ENCODE results near the gene ASCL4. TPM values are rescaled to one million over a fixed set of nuclear protein-coding genes. Genes with fewer than 3 reads are reported as not detected.

Gene ASCL4
- total RNA-seq, 1 experiment from 2014 or later = not detected

GRCh38 chr12:107778383-107779025 is 4.0 kb downstream of the ASCL4 start:
- BruUV-seq (replicated peaks) = no TSS peak
- Histone ChIP-seq H3K4me3 (ENCODE audit: low read depth in 2 of 2, low read length in 2 of 2) (no peak overlapping the region), H3K27ac (ENCODE audit: low read length) (no peak overlapping the region), H3K36me3 (ENCODE audit: control insufficient read depth, insufficient read depth, low read length) (no peaks in the 10 kb centered on the region), H3K27me3 (ENCODE audit: control insufficient read depth, insufficient read depth, low read length) (peaks cover 14% of the 10 kb centered on the region), H3K9me3 (ENCODE audit: control insufficient read depth, insufficient read depth, low read depth, low read length) (no peaks in the 10 kb centered on the region), H3K4me1 (ENCODE audit: control insufficient read depth, insufficient read depth, low read length) (no peaks in the 10 kb centered on the region)
- intact Hi-C loops (cut with micrococcal nuclease; ENCODE audit: unreplicated experiment) (no loop called here), in situ Hi-C loops (cut with HindIII; ENCODE audit: low pct_unique_long_range_greater_than_20kb, low sequenced_read_pairs) (no loop called here)
- ChIA-PET CTCF (no interaction called here), POLR2A (interaction anchor here (0.6 kb wide), 1 partner anchor 150 kb away, joined by 3 read pairs; no protein-coding TSS in a partner anchor)
- no peak for ATAC-seq
- TF ChIP-seq POLR2AphosphoS5 (IDR thresholded peaks at IDR 0.05; ENCODE audit: low read depth, low read length) = no peak
- no peak for TF ChIP-seq REST (IDR thresholded peaks at IDR 0.05; ENCODE audit: insufficient read depth in 1 of 2, low read depth in 2 of 2, low read length in 1 of 2)
- TF ChIP-seq TCF7L2 (IDR thresholded peaks at IDR 0.05; ENCODE audit: low read depth, low read length) = no peak
- TF ChIP-seq CTCF (IDR thresholded peaks at IDR 0.05) = no peak
- DNase-seq (ENCODE audit: low read depth, low spot score) = no peak

GRCh38 chr12:107779077-107779831 is 4.8 kb downstream of the ASCL4 start:
- no peak for DNase-seq (ENCODE audit: low read depth, low spot score)
- no peak for ATAC-seq
- no peaks in the 10 kb centered on the region for H3K9me3 ChIP-seq (ENCODE audit: control insufficient read depth, insufficient read depth, low read depth, low read length)
- H3K27ac ChIP-seq (ENCODE audit: low read length) = no peak overlapping the region
- TF ChIP-seq REST (IDR thresholded peaks at IDR 0.05; ENCODE audit: insufficient read depth in 1 of 2, low read depth in 2 of 2, low read length in 1 of 2) = no peak
- TF ChIP-seq POLR2AphosphoS5 (IDR thresholded peaks at IDR 0.05; ENCODE audit: low read depth, low read length) = no peak
- TF ChIP-seq SIN3A (IDR thresholded peaks at IDR 0.05; ENCODE audit: borderline replicate concordance, insufficient read depth, low read depth, low read length) = no peak
- TF ChIP-seq CTCF (IDR thresholded peaks at IDR 0.05) = no peak
- TF ChIP-seq TCF7L2 (IDR thresholded peaks at IDR 0.05; ENCODE audit: low read depth, low read length) = no peak
- peaks cover 7% of the 10 kb centered on the region; the same call in 1 of the 2 replicates for H3K27me3 ChIP-seq (ENCODE audit: control insufficient read depth, insufficient read depth, low read length)
- no peaks in the 10 kb centered on the region for H3K4me1 ChIP-seq (ENCODE audit: control insufficient read depth, insufficient read depth, low read length)
- no peak overlapping the region for H3K4me3 ChIP-seq (ENCODE audit: low read depth in 2 of 2, low read length in 2 of 2)
- BruUV-seq (replicated peaks) = no TSS peak
- H3K36me3 ChIP-seq (ENCODE audit: control insufficient read depth, insufficient read depth, low read length) = no peaks in the 10 kb centered on the region
- ChIA-PET CTCF (no interaction called here), POLR2A (no interaction called here)
- in situ Hi-C loops (cut with HindIII; ENCODE audit: low pct_unique_long_range_greater_than_20kb, low sequenced_read_pairs) (no loop called here), intact Hi-C loops (cut with micrococcal nuclease; ENCODE audit: unreplicated experiment) (no loop called here)
